ENCODE measurements around the gene IMMP2L.
"Not testable (repeated sequence)": the region's sequence is repeated elsewhere in the genome, so short reads cannot be mapped to it uniquely, and the experiment has no call there.

Gene IMMP2L

GRCh38 chr7:110719741-110720140 lies 842.6 kb downstream of the IMMP2L start:
- no peak for DNase-seq (ENCODE audit: low spot score)

GRCh38 chr7:110718503-110719205 lies 843.6 kb downstream of the IMMP2L start:
- no peak for DNase-seq (ENCODE audit: low spot score)

- no peak for DNase-seq (ENCODE audit: low spot score)
Measured at GRCh38 chr7:110704225-110704624, 858.1 kb downstream of the IMMP2L start.

- no peak for DNase-seq (ENCODE audit: low spot score)
Measured at GRCh38 chr7:110698576-110698975, 863.7 kb downstream of the IMMP2L start.

- DNase-seq (ENCODE audit: low spot score): no peak
Measured at GRCh38 chr7:110693344-110693743, 868.9 kb downstream of the IMMP2L start.

GRCh38 chr7:110688908-110689307 lies 873.4 kb downstream of the IMMP2L start:
- no peak for DNase-seq (ENCODE audit: low spot score)

GRCh38 chr7:110685899-110686298 lies 876.4 kb downstream of the IMMP2L start:
- no peak for DNase-seq (ENCODE audit: low spot score)

GRCh38 chr7:110681941-110682340 lies 880.4 kb downstream of the IMMP2L start:
- no peak for DNase-seq (ENCODE audit: low spot score)

GRCh38 chr7:110677405-110677804 lies 884.9 kb downstream of the IMMP2L start:
- DNase-seq (ENCODE audit: low spot score): no peak

- no peak for DNase-seq (ENCODE audit: low spot score)
Measured at GRCh38 chr7:110676785-110677184, 885.5 kb downstream of the IMMP2L start.

- no peak for DNase-seq (ENCODE audit: low spot score)
Measured at GRCh38 chr7:110675383-110676103, 886.7 kb downstream of the IMMP2L start.

- DNase-seq (ENCODE audit: low spot score): no peak
Measured at GRCh38 chr7:110673148-110673547, 889.1 kb downstream of the IMMP2L start.

GRCh38 chr7:110669410-110669809 lies 892.9 kb downstream of the IMMP2L start:
- DNase-seq (ENCODE audit: low spot score): no peak

GRCh38 chr7:110664803-110665202 lies 897.5 kb downstream of the IMMP2L start:
- no peak for DNase-seq (ENCODE audit: low spot score)

GRCh38 chr7:110660637-110661036 lies 901.7 kb downstream of the IMMP2L start:
- DNase-seq (ENCODE audit: low spot score): not testable (repeated sequence)

GRCh38 chr7:110650328-110650727 lies 912.0 kb downstream of the IMMP2L start:
- DNase-seq (ENCODE audit: low spot score): no peak

GRCh38 chr7:110647266-110647665 lies 915.0 kb downstream of the IMMP2L start:
- no peak for DNase-seq (ENCODE audit: low spot score)

GRCh38 chr7:110646804-110647203 lies 915.5 kb downstream of the IMMP2L start:
- DNase-seq (ENCODE audit: low spot score): no peak

- DNase-seq (ENCODE audit: low spot score): no peak
Measured at GRCh38 chr7:110645616-110646015, 916.7 kb downstream of the IMMP2L start.

- DNase-seq (ENCODE audit: low spot score): no peak
Measured at GRCh38 chr7:110645060-110645459, 917.2 kb downstream of the IMMP2L start.

- DNase-seq (ENCODE audit: low spot score): no peak
Measured at GRCh38 chr7:110637252-110637651, 925.0 kb downstream of the IMMP2L start.

GRCh38 chr7:110633313-110633712 lies 929.0 kb downstream of the IMMP2L start:
- no peak for DNase-seq (ENCODE audit: low spot score)

- no peak for DNase-seq (ENCODE audit: low spot score)
Measured at GRCh38 chr7:110626414-110626813, 935.9 kb downstream of the IMMP2L start.

- no peak for DNase-seq (ENCODE audit: low spot score)
Measured at GRCh38 chr7:110625294-110625693, 937.0 kb downstream of the IMMP2L start.

Measured in hematopoietic multipotent progenitor cell treated with erythropoietin and hydrocortisone succinate and interleukin-3 and kit ligand, for 15 days (in vitro differentiated cells).